Measurements from ENCODE around the gene SLC25A30.

Gene SLC25A30

DNA sequence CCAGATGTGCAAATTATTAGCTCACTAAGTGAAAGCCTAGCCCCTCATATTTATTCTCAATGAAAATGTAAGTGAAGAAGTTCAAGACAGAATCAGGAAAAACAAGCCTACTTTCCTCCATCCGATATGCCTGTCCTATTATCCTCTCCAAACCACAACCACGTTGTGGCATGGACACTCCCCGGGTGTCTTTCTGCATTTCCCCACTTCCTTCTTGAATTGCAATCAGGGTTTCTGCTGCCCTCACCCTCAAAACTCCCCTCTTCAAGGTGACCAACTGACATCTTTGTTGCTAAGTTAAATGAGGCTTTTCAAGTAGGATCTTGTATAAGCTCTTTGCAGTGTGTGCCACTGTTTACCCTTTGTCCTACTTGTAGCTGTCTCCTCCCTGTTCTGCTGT, 11.8 kb downstream of the SLC25A30 start:
- no peak overlapping the region for H2AFZ ChIP-seq (ENCODE audit: low read depth, low read length, severe bottlenecking)
- H3K9me3 ChIP-seq (ENCODE audit: insufficient read depth, low read length), result no peaks in the 10 kb centered on the region
- no peaks in the 10 kb centered on the region for H3K9me2 ChIP-seq (replicated peaks; ENCODE audit: insufficient read depth, low read length)
- H3K4me2 ChIP-seq (ENCODE audit: low read depth, low read length, poor library complexity, severe bottlenecking), result no peak overlapping the region
- no peaks in the 10 kb centered on the region for H3K27me3 ChIP-seq (ENCODE audit: low read length)
- no peaks in the 10 kb centered on the region for H3F3A ChIP-seq (ENCODE audit: insufficient read depth)
- no peaks in the 10 kb centered on the region for H4K20me1 ChIP-seq (ENCODE audit: low read depth, low read length)
- TF ChIP-seq, protein P1, sequence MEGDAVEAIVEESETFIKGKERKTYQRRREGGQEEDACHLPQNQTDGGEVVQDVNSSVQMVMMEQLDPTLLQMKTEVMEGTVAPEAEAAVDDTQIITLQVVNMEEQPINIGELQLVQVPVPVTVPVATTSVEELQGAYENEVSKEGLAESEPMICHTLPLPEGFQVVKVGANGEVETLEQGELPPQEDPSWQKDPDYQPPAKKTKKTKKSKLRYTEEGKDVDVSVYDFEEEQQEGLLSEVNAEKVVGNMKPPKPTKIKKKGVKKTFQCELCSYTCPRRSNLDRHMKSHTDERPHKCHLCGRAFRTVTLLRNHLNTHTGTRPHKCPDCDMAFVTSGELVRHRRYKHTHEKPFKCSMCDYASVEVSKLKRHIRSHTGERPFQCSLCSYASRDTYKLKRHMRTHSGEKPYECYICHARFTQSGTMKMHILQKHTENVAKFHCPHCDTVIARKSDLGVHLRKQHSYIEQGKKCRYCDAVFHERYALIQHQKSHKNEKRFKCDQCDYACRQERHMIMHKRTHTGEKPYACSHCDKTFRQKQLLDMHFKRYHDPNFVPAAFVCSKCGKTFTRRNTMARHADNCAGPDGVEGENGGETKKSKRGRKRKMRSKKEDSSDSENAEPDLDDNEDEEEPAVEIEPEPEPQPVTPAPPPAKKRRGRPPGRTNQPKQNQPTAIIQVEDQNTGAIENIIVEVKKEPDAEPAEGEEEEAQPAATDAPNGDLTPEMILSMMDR (IDR thresholded peaks at IDR 0.05; ENCODE audit: insufficient read depth, low read length, poor library complexity, severe bottlenecking), result no peak
- no peak for TF ChIP-seq EZH2phosphoT487 (conservative IDR thresholded peaks at IDR 0.05; ENCODE audit: low read length)
- H3K4me3 ChIP-seq (ENCODE audit: insufficient read depth, low read length, poor library complexity, severe bottlenecking), result no peak overlapping the region
- no peak overlapping the region for H3K27ac ChIP-seq (ENCODE audit: low read depth, low read length)
- no peaks in the 10 kb centered on the region for H3K79me2 ChIP-seq (ENCODE audit: insufficient read depth, low read length)
- H3K36me3 ChIP-seq (ENCODE audit: low read length), result no peaks in the 10 kb centered on the region
- H3K9ac ChIP-seq (ENCODE audit: low read length), result no peak overlapping the region

DNA sequence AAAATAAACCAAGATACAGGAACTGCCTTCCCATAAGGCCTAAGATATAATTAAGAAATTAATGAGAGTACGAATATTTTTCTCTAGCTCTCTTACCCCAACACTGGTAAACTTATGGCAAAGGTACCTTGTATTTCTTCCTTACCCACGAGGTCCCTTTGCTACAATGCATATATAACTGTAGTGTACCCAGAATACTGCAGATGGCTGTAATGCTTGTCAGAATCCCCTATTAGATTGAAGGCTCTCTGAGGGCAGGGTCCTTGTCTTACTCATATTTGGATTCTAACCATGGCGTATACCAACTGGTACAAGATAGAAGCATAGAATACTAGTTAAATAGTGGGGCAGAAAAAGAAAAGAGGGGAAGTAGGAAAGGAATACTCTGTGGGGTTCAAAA, 15.1 kb downstream of the SLC25A30 start:
- H3K4me3 ChIP-seq (ENCODE audit: insufficient read depth, low read length, poor library complexity, severe bottlenecking), result no peak overlapping the region
- H3F3A ChIP-seq (ENCODE audit: insufficient read depth), result no peaks in the 10 kb centered on the region
- H3K9me2 ChIP-seq (replicated peaks; ENCODE audit: insufficient read depth, low read length), result no peaks in the 10 kb centered on the region
- no peak overlapping the region for H3K9ac ChIP-seq (ENCODE audit: low read length)
- no peak overlapping the region for H3K27ac ChIP-seq (ENCODE audit: low read depth, low read length)
- no peak overlapping the region for H2AFZ ChIP-seq (ENCODE audit: low read depth, low read length, severe bottlenecking)
- H3K4me2 ChIP-seq (ENCODE audit: low read depth, low read length, poor library complexity, severe bottlenecking), result no peak overlapping the region
- TF ChIP-seq, protein P1 (IDR thresholded peaks at IDR 0.05; ENCODE audit: insufficient read depth, low read length, poor library complexity, severe bottlenecking), result no peak
- no peaks in the 10 kb centered on the region for H3K9me3 ChIP-seq (ENCODE audit: insufficient read depth, low read length)
- H3K36me3 ChIP-seq (ENCODE audit: low read length), result no peaks in the 10 kb centered on the region
- no peaks in the 10 kb centered on the region for H4K20me1 ChIP-seq (ENCODE audit: low read depth, low read length)
- H3K27me3 ChIP-seq (ENCODE audit: low read length), result no peaks in the 10 kb centered on the region
- no peaks in the 10 kb centered on the region for H3K79me2 ChIP-seq (ENCODE audit: insufficient read depth, low read length)

DNA sequence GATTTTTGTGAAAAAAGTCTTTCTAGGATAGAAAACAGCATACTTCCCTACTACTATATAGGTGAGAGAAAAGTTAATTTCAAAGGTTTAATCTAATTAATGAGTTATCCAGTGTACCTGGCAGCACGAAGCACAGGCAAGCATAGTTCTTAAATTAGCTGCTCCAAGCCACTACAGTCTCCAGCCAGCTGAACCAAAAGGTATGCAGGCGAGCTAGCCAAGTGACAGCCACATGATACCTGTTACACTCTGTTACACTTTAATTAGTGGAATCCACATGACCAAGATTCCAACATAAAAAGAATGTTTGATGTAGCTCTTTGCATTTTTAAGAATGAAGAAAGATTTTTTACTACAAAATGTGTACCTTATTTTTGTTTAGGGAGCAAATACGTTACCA, 15.5 kb downstream of the SLC25A30 start:
- H3K4me2 ChIP-seq (ENCODE audit: low read depth, low read length, poor library complexity, severe bottlenecking), result no peak overlapping the region
- H3K27me3 ChIP-seq (ENCODE audit: low read length), result no peaks in the 10 kb centered on the region
- H4K20me1 ChIP-seq (ENCODE audit: low read depth, low read length), result no peaks in the 10 kb centered on the region
- H3K27ac ChIP-seq (ENCODE audit: low read depth, low read length), result no peak overlapping the region
- no peaks in the 10 kb centered on the region for H3F3A ChIP-seq (ENCODE audit: insufficient read depth)
- no peaks in the 10 kb centered on the region for H3K36me3 ChIP-seq (ENCODE audit: low read length)
- no peak overlapping the region for H3K9ac ChIP-seq (ENCODE audit: low read length)
- H3K9me3 ChIP-seq (ENCODE audit: insufficient read depth, low read length), result no peaks in the 10 kb centered on the region
- no peak overlapping the region for H2AFZ ChIP-seq (ENCODE audit: low read depth, low read length, severe bottlenecking)
- no peaks in the 10 kb centered on the region for H3K9me2 ChIP-seq (replicated peaks; ENCODE audit: insufficient read depth, low read length)
- no peak overlapping the region for H3K4me3 ChIP-seq (ENCODE audit: insufficient read depth, low read length, poor library complexity, severe bottlenecking)
- TF ChIP-seq EZH2phosphoT487 (conservative IDR thresholded peaks at IDR 0.05; ENCODE audit: low read length), result no peak
- TF ChIP-seq, protein P1 (IDR thresholded peaks at IDR 0.05; ENCODE audit: insufficient read depth, low read length, poor library complexity, severe bottlenecking), result no peak
- H3K79me2 ChIP-seq (ENCODE audit: insufficient read depth, low read length), result no peaks in the 10 kb centered on the region

DNA sequence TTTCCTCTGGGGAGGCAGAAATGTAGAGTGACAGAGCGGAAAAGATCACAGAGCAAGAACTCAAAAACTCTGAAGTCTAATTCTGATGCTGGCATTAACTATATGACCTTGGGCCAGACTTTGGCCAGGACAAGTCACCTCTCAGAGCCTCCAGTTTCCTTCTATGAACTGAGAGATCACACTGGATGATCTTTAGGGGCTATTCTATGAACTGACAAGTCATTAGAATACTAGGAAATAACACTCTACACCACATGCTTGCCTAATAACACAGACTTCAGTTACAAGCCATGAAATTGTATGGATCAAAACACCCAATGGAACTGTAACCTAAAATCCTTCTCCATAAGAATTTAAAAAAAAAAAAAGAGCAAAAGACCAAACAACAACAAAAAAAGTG, 16.9 kb downstream of the SLC25A30 start:
- no peak overlapping the region for H3K9ac ChIP-seq (ENCODE audit: low read length)
- no peaks in the 10 kb centered on the region for H3K27me3 ChIP-seq (ENCODE audit: low read length)
- no peaks in the 10 kb centered on the region for H3K9me3 ChIP-seq (ENCODE audit: insufficient read depth, low read length)
- no peaks in the 10 kb centered on the region for H3F3A ChIP-seq (ENCODE audit: insufficient read depth)
- H3K9me2 ChIP-seq (replicated peaks; ENCODE audit: insufficient read depth, low read length), result no peaks in the 10 kb centered on the region
- no peak overlapping the region for H3K27ac ChIP-seq (ENCODE audit: low read depth, low read length)
- TF ChIP-seq, protein P1 (IDR thresholded peaks at IDR 0.05; ENCODE audit: insufficient read depth, low read length, poor library complexity, severe bottlenecking), result no peak
- H2AFZ ChIP-seq (ENCODE audit: low read depth, low read length, severe bottlenecking), result no peak overlapping the region
- no peaks in the 10 kb centered on the region for H3K79me2 ChIP-seq (ENCODE audit: insufficient read depth, low read length)
- H3K36me3 ChIP-seq (ENCODE audit: low read length), result no peaks in the 10 kb centered on the region
- no peaks in the 10 kb centered on the region for H4K20me1 ChIP-seq (ENCODE audit: low read depth, low read length)
- no peak overlapping the region for H3K4me2 ChIP-seq (ENCODE audit: low read depth, low read length, poor library complexity, severe bottlenecking)
- no peak overlapping the region for H3K4me3 ChIP-seq (ENCODE audit: insufficient read depth, low read length, poor library complexity, severe bottlenecking)
